ENCODE results near the gene NOXA1.

The NOXA1 gene

DNA sequence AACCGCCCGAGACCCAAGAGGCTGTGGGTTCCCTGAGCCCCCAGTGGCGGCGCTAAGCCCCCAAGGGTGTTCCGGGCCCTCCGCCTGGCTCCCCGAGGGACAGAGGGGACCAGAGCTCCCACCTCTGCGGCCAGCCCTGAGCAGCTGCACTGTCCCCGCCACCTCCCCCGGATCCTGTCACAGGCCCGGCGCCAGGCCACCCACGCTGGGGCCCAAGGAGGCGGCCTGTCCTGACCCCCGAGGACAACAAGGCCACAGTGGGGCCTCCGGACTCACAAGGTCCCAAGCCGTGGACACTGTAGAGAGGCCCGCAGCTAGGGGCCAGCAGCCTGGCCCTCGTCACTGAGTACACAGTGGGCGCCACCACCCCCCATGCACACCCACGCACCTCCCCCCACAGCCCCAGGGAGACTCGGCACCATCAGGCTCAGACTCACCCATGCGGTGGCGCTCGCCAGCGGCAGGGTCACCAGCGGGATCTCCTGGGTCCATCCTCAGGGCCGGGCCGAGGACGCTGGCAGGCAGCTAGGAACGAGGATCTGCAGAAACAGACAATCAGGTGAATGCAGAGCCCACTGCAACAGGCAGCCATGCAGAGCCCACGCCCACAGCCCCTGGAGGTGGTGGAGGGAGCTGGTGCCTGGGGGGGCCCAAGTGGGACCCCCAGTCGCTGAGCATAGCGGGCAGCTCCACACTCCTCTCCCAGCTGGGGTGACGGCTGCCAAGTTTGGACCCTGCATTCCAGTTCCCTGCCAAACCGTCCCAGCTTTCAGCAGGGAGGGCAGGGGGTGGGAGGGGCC is 28.1 kb upstream of the NOXA1 start:
- Mint-ChIP-seq H3K4me3 (no peak overlapping the region), H3K27me3 (ENCODE audit: low read depth) (no peaks in the 10 kb centered on the region), H3K36me3 (ENCODE audit: low read depth) (peaks cover 2% of the 10 kb centered on the region), H3K4me1 (ENCODE audit: low read depth) (no peaks in the 10 kb centered on the region), H3K9me3 (no peaks in the 10 kb centered on the region), H3K27ac (no peak overlapping the region)
- DNase-seq (ENCODE audit: low spot score), result no peak

GRCh38 chr9:137395666-137396010 is 27.6 kb upstream of the NOXA1 start:
- H3K27ac Mint-ChIP-seq, result no peak overlapping the region
- no peak overlapping the region for H3K4me3 Mint-ChIP-seq
- no peaks in the 10 kb centered on the region for H3K4me1 Mint-ChIP-seq (ENCODE audit: low read depth)
- no peaks in the 10 kb centered on the region for H3K27me3 Mint-ChIP-seq (ENCODE audit: low read depth)
- H3K36me3 Mint-ChIP-seq (ENCODE audit: low read depth), result peaks cover 2% of the 10 kb centered on the region
- DNase-seq (ENCODE audit: low spot score), result no peak
- H3K9me3 Mint-ChIP-seq, result no peaks in the 10 kb centered on the region

DNA sequence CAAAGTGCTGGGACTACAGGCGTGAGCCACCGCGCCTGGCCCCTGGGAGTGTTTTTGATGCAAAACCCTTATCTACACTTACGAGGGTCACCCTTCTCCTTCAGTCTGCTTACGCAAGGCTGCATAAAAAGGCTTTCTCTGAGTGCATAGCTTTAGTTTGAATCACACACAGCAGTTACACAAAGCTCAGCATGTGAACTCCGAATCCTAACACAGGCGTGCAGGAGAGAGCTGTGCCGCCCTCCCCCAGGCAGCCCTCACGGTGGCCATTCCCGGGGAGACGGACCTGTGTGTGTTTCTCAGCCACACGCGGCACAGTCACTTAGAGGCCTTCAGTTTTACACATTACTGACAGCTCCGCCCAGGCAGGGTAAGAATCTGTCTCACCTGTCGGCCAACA is 27.0 kb upstream of the NOXA1 start:
- H3K27me3 Mint-ChIP-seq (ENCODE audit: low read depth), result no peaks in the 10 kb centered on the region
- no peak overlapping the region for H3K27ac Mint-ChIP-seq
- H3K9me3 Mint-ChIP-seq, result no peaks in the 10 kb centered on the region
- no peaks in the 10 kb centered on the region for H3K4me1 Mint-ChIP-seq (ENCODE audit: low read depth)
- no peak overlapping the region for H3K4me3 Mint-ChIP-seq
- peaks cover 2% of the 10 kb centered on the region for H3K36me3 Mint-ChIP-seq (ENCODE audit: low read depth)
- DNase-seq (ENCODE audit: low spot score), result no peak

DNA sequence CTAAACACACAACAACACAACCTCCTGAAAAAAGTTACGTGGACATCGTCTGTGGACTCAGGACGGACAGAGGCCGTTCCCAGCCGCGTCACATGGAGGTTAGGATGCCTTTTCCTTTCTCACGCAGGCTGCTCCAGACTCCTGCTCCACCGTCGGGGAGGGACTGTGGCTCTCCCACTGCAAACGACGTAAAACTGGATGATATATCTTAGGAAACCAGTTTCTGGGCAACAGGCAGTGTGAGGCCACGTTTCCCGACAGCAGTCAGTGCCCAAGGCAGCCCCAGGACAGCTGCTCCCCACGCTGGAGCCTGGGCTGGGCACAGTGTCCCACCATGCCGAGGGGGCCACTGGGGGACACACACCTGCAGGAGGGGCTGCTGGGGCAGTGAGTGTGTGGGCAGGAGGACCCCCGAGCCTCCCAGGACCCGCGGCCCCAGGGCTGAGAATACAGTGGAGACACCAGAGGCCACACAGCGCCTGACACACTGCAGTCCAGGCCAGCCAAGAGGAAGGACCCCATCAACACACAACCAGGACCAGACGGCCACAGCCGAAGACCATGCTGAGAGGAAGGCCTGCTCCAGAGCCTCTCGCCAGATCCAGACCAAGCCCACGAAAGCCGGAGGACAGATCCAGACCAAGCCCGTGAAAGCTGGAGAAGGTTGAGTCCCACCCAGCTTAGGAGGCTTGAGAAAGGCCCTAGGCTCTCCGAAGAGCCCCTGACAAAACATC is 26.4 kb upstream of the NOXA1 start:
- no peaks in the 10 kb centered on the region for H3K4me1 Mint-ChIP-seq (ENCODE audit: low read depth)
- no peak overlapping the region for H3K27ac Mint-ChIP-seq
- no peak for DNase-seq (ENCODE audit: low spot score)
- H3K27me3 Mint-ChIP-seq (ENCODE audit: low read depth), result no peaks in the 10 kb centered on the region
- no peaks in the 10 kb centered on the region for H3K9me3 Mint-ChIP-seq
- H3K4me3 Mint-ChIP-seq, result no peak overlapping the region
- H3K36me3 Mint-ChIP-seq (ENCODE audit: low read depth), result peaks cover 2% of the 10 kb centered on the region

DNA sequence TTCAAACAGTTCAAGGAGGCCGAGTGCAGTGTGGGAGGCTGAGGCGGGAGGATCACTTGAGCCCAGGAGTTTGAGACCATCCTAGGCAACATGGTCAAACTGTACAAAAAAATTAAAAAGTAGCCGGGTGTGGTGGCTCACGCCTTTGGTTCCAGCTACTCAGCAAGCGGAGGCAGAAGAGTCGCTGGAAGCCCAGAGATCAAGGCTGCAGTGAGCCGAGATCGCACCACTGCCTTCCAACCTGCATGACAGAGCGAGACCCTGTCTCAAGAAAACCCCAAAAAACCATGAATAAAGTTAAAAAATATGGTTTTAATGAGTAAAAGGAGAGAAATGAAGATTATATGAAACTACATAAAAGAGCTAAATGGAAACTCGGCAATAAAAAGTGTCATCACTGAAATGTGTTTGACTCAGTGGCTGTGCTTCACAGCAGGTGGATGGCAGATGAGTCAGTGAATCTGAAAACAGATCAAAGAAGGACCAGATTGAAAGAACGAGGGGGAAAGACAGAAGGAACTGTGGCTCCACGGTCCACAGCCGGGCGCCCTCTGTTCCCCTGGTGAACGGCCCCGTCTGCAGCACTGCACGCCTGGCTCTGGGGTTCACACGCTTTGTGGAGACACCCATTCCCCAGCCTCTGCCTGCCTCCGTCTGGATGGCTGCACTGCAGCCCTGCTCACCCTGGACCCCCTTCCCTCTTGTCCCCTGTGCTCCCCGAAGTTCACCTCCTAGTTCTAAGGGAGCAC is 25.3 kb upstream of the NOXA1 start:
- no peaks in the 10 kb centered on the region for H3K9me3 Mint-ChIP-seq
- H3K4me3 Mint-ChIP-seq, result no peak overlapping the region
- peak; percentile 7 for DNase-seq (ENCODE audit: low spot score)
- peaks cover 2% of the 10 kb centered on the region for H3K36me3 Mint-ChIP-seq (ENCODE audit: low read depth)
- H3K4me1 Mint-ChIP-seq (ENCODE audit: low read depth), result no peaks in the 10 kb centered on the region
- no peak overlapping the region for H3K27ac Mint-ChIP-seq
- H3K27me3 Mint-ChIP-seq (ENCODE audit: low read depth), result no peaks in the 10 kb centered on the region

DNA sequence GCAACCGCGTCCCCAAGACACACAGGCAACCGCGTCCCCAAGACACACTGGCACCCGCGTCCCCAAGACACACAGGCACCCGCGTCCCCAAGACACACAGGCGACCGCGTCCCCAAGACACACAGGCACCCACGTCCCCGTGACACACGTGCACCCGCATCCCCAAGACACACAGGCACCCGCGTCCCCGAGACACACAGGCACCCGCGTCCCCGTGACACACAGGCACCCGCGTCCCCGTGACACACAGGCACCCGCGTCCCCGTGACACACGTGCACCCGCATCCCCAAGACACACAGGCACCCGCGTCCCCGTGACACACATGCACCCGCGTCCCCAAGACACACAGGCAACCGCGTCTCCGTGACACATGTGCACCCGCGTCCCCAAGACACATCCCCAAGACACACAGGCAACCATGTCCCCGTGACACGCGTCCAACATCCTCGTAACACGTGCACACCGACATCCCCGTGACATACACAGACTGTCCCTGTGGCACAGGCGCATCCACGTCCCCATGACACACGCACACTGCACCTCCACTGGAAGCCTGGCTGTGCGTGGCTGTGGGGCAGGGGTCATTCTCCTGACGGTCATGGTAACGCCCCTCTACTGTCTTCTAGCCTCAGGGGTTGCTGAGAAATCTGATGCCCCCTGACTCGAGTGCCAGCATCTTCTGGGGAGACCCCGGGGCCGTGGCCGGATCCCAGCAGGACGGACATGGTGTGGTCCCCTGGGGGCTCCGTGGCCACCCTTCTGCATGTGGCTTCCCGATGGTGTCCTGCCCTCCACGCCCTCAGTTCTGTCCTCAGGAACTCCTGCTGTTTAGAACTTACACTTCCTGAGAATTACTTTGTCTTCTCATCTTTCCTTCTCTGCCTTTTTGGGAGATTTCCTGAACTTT is 24.4 kb upstream of the NOXA1 start:
- Mint-ChIP-seq H3K4me3 (no peak overlapping the region), H3K27ac (no peak overlapping the region), H3K4me1 (ENCODE audit: low read depth) (no peaks in the 10 kb centered on the region), H3K9me3 (no peaks in the 10 kb centered on the region), H3K36me3 (ENCODE audit: low read depth) (peaks cover 2% of the 10 kb centered on the region), H3K27me3 (ENCODE audit: low read depth) (no peaks in the 10 kb centered on the region)
- no peak for DNase-seq (ENCODE audit: low spot score)

DNA sequence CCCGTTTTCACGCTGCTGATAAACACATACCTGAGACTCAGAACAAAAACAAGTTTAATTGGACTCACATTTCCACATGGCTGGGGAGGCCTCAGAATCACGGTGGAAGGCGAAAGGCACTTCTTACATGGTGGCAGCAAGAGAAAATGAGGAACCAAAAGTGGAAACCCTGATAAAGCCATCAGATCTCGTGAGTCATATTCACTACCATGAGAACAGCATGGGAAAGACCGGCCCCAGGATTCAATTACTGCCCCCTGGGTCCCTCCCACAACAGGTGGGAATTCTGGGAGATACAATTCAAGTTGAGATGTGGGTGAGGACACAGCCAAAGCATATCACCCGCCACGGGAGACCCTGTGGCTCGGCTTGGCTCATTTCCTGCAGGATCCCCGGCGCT is 20.4 kb upstream of the NOXA1 start:
- Mint-ChIP-seq H3K36me3 (ENCODE audit: low read depth) (no peaks in the 10 kb centered on the region), H3K9me3 (no peaks in the 10 kb centered on the region), H3K4me1 (ENCODE audit: low read depth) (no peaks in the 10 kb centered on the region), H3K27me3 (ENCODE audit: low read depth) (peaks cover 3% of the 10 kb centered on the region), H3K4me3 (no peak overlapping the region), H3K27ac (no peak overlapping the region)
- DNase-seq (ENCODE audit: low spot score), result no peak

GRCh38 chr9:137403269-137403668 is 19.9 kb upstream of the NOXA1 start:
- H3K36me3 Mint-ChIP-seq (ENCODE audit: low read depth), result no peaks in the 10 kb centered on the region
- no peaks in the 10 kb centered on the region for H3K4me1 Mint-ChIP-seq (ENCODE audit: low read depth)
- no peaks in the 10 kb centered on the region for H3K9me3 Mint-ChIP-seq
- no peak for DNase-seq (ENCODE audit: low spot score)
- no peak overlapping the region for H3K27ac Mint-ChIP-seq
- H3K27me3 Mint-ChIP-seq (ENCODE audit: low read depth), result peaks cover 3% of the 10 kb centered on the region
- H3K4me3 Mint-ChIP-seq, result no peak overlapping the region

DNA sequence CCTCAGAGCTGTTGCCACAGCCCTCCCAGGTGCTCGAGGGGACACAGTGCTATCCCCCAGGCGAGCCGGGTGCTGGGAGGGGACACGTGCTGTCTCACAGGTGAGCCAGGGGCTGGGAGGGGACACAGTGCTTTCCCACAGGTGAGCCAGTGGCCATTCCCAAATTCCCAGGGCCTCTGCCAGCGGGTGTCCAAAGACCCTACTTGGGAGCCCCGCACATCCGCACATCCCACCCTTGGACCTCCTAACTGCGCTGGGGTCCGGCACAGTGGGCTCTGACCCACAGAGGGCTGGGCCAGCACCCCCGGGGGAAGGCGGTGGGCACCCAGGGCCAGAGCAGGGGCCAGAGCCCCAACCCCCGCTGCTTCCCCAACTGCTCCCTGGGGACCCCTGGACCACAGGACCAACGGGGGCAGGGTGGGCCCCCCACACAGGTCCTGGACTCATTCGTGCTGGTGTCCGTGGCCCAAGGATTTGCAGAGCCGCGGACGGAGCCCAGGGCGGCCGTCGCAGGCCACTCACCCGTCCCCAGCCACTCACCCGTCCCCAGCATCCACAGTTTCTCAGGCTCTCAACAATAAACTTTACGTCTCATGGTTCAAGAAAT is 18.1 kb upstream of the NOXA1 start:
- Mint-ChIP-seq H3K36me3 (ENCODE audit: low read depth) (no peaks in the 10 kb centered on the region), H3K27ac (no peak overlapping the region), H3K4me3 (no peak overlapping the region), H3K27me3 (ENCODE audit: low read depth) (peaks cover 3% of the 10 kb centered on the region), H3K9me3 (no peaks in the 10 kb centered on the region), H3K4me1 (ENCODE audit: low read depth) (no peaks in the 10 kb centered on the region)
- DNase-seq (ENCODE audit: low spot score), result no peak

DNA sequence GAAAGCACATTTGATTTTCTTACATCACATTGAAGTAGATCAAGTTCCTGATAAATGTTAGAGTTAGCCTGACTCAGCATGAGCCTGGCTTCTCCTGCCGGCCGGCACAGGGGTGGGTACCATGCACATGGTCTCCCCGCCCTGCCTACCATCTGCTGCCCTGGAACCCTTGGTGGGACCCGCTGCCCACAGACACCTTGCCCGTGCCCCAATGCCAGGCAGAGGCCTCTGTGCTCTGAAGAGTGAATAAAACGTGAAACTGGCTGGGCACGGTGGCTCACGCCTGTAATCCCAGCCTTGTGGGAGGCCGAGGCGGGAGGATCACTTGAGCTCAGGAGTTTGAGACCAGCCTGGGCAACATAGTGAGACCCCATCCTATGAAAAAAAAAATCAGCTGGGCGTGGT is 17.5 kb upstream of the NOXA1 start:
- H3K27me3 Mint-ChIP-seq (ENCODE audit: low read depth), result peaks cover 3% of the 10 kb centered on the region
- no peak overlapping the region for H3K27ac Mint-ChIP-seq
- no peaks in the 10 kb centered on the region for H3K4me1 Mint-ChIP-seq (ENCODE audit: low read depth)

GRCh38 chr9:137406085-137406760 is 17.0 kb upstream of the NOXA1 start:
- H3K4me1 Mint-ChIP-seq (ENCODE audit: low read depth), result no peaks in the 10 kb centered on the region
- no peak overlapping the region for H3K27ac Mint-ChIP-seq
- peak overlapping the region; percentile 54 for H3K4me3 Mint-ChIP-seq
- no peaks in the 10 kb centered on the region for H3K36me3 Mint-ChIP-seq (ENCODE audit: low read depth)
- peaks cover 3% of the 10 kb centered on the region for H3K27me3 Mint-ChIP-seq (ENCODE audit: low read depth)
- DNase-seq (ENCODE audit: low spot score), result no peak
- no peaks in the 10 kb centered on the region for H3K9me3 Mint-ChIP-seq

More for the DNA sequence above, 17.5 kb upstream of the NOXA1 start:
- Mint-ChIP-seq H3K9me3 (no peaks in the 10 kb centered on the region), H3K4me3 (no peak overlapping the region), H3K36me3 (ENCODE audit: low read depth) (no peaks in the 10 kb centered on the region)
- no peak for DNase-seq (ENCODE audit: low spot score)

DNA sequence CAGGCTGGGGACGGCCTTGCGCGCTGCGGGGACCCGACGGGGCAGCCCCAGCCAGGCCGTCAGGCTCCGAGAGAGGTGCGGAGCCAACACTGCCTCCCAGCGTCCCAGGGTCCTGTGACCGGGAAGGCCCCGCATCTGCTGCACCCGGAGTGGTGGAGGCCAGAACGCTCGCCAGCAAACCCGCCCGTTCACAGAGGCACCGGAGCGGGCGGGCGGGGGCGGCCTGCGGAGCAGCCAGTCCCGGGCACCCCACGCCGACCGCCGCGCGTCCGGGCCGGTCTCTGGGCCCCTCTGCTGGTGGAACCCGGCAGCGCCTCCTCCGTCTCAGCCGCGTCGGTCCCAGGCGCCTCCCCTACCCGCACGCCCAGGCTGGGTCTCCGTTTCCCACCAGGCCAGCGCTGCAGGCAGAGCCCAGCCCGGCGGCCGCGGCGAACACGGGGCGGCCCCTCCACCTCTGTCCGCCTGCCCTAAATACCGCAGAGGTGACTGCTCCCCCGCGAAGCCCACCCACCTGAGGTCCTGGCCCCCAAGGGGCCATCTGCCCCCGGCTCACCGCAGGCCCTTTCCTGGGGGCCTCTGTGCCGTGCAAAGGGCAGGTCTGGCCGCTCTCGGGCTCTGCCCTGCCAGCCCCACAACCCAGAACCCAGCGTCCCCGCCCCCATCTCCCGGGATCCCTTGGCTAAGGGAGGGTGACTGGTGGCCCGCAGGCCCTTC is 16.2 kb upstream of the NOXA1 start:
- Mint-ChIP-seq H3K9me3 (no peaks in the 10 kb centered on the region), H3K36me3 (ENCODE audit: low read depth) (no peaks in the 10 kb centered on the region), H3K4me3 (no peak overlapping the region), H3K4me1 (ENCODE audit: low read depth) (no peaks in the 10 kb centered on the region), H3K27me3 (ENCODE audit: low read depth) (peaks cover 3% of the 10 kb centered on the region), H3K27ac (no peak overlapping the region)
- peak; percentile 68 for DNase-seq (ENCODE audit: low spot score)

Measured in T-helper 2 cell treated with Interferon-gamma antibody and Interleukin-4, amounts not matched to agents 5 μg/mL and 100 μg/mL, for 36 hours (primary cell).